K562 (cell line): Measurements from ENCODE around the gene ADAP2.

Experiments
- BRF2 ChIP-seq: IDR thresholded peaks from 3 replicates; pipeline ENCODE4 v1.6.1; 2011; ENCODE audit warnings: borderline replicate concordance, mild to moderate bottlenecking; ENCODE audit not compliant: insufficient read length, insufficient read depth
- CTCF ChIP-seq, 3 experiments: IDR thresholded peaks in 2 of 3; conservative IDR thresholded peaks in 1 of 3; 2 replicates each; pipeline ENCODE4 v1.5.1; 2011 to 2012; ENCODE audit warnings: low read length in 3 of 3, mild to moderate bottlenecking in 3 of 3, control low read depth in 2 of 3, improper control_type of control experiment in 1 of 3, inconsistent platforms in 1 of 3, low read depth in 1 of 3, mixed read lengths in 1 of 3, moderate library complexity in 1 of 3; ENCODE audit not compliant: insufficient read depth in 2 of 3
- JUN ChIP-seq, 2 experiments: sonication (generic) in 1 of 2; formaldehyde crosslinking in 1 of 2; IDR thresholded peaks; 2 replicates each; pipeline versions ENCODE4 v1.6.1 to v1.8.0; 2012 to 2022; ENCODE audit warnings: borderline replicate concordance in 2 of 2, mild to moderate bottlenecking in 2 of 2, improper control_type of control experiment in 1 of 2, low read depth in 1 of 2, low read length in 1 of 2, missing genetic modification reagents in 1 of 2
- MED1 ChIP-seq: sonication (generic); formaldehyde crosslinking; IDR thresholded peaks from 2 replicates; pipeline ENCODE4 v1.8.1; 2023; ENCODE audit warnings: missing genetic modification reagents, borderline replicate concordance
- POLR2AphosphoS5 ChIP-seq: IDR thresholded peaks from 2 replicates; pipeline ENCODE4 v1.6.1; 2011; ENCODE audit warnings: mild to moderate bottlenecking, low read depth, low read length, moderate library complexity; ENCODE audit not compliant: control insufficient read depth, insufficient read depth
- RBBP5 ChIP-seq: fragments of 200-600 bp; sonication (generic); IDR thresholded peaks from 2 replicates; pipeline ENCODE4 v1.6.1; 2012; ENCODE audit warnings: borderline replicate concordance, mild to moderate bottlenecking, low read length, control low read depth, inconsistent platforms; ENCODE audit not compliant: insufficient read depth, poor library complexity, severe bottlenecking
- ZNF217 ChIP-seq: sonication (generic); formaldehyde crosslinking; IDR thresholded peaks from 2 replicates; pipeline ENCODE4 v1.8.0; 2022; ENCODE audit warnings: mild to moderate bottlenecking, missing genetic modification reagents
- ZNF274 ChIP-seq: IDR thresholded peaks from 2 replicates; pipeline ENCODE4 v1.6.1; 2011; ENCODE audit warnings: low read depth, mild to moderate bottlenecking, low read length, moderate library complexity, borderline replicate concordance
- ZNF512 ChIP-seq: IDR thresholded peaks from 2 replicates; pipeline ENCODE4 v1.6.1; 2016; ENCODE audit warnings: missing genetic modification characterization, missing compliant biosample characterization

- TF ChIP-seq JUN (IDR thresholded peaks at IDR 0.05; ENCODE audit: borderline replicate concordance, low read depth, low read length), result no peak
- no peak for TF ChIP-seq JUN (CRISPR knock-in tag; IDR thresholded peaks at IDR 0.05; ENCODE audit: borderline replicate concordance)
- no peak for TF ChIP-seq POLR2AphosphoS5
- no peak for TF ChIP-seq BRF2
- TF ChIP-seq CTCF (IDR thresholded peaks at IDR 0.05 in 2 of 3, conservative IDR thresholded peaks at IDR 0.05 in 1 of 3; ENCODE audit: insufficient read depth in 2 of 3, low read depth in 1 of 3, low read length in 3 of 3), result no peak
- no peak for TF ChIP-seq ZNF512
- no peak for TF ChIP-seq MED1 (CRISPR knock-in tag)
- no peak for TF ChIP-seq ZNF217
- TF ChIP-seq RBBP5, result no peak
- TF ChIP-seq ZNF274, result no peak
Measured at GRCh38 chr17:30997842-30998241, 76.1 kb downstream of the ADAP2 start.
